TTC549 (cell line): ENCODE measurements around the gene GAPT.

ENCODE experiments used
- FAIRE-seq: peaks from 2 replicates; lab custom pipeline; 2012; peaks lifted over from hg19 to GRCh38; lab: Jason Lieb, UNC

The GAPT gene

GRCh38 chr5:58491216-58491892 is at the start of gene GAPT:
Gene GAPT, plus strand, starts transcription at chr5:58491435. Its CDS starts 3,102 bp downstream, at chr5:58494537.
- FAIRE-seq: no peak

DNA sequence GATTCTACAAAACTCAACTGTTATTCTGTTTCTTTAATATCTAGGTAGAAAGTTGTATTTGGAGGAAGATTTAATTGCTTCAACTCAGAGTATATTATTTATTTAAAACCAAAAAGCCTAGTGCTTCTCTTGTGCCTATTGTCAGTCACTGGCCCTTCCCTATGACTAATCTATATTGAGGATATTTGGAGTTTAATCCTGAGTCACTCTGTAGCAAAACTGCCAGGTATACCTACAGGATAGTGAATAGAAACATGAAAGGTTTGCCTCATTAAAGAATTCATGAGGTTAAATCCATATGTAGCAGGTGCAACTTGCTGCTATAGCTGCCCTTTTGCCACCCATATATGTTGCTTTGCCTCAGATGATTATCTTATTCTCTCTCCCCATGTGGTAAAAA is 46.4 kb upstream of the GAPT start:
- FAIRE-seq: no peak

DNA sequence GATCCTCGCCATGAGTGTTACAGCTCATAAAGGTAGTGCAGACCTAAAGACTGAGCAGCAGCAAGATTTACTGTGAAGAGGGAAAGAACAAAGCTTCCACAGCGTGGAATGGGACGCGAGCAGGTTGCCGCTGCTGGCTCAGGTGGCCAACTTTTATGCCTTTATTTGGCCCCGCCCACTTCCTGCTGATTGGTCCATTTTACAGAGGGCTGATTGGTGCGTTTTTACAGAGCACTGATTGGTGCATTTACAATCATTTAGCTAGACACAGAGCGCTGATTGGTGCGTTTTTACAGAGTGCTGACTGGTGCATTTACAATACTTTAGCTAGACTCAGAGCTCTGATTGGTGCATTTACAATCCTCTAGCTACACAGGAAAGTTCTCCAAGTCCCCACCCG is 45.2 kb upstream of the GAPT start:
- no peak for FAIRE-seq

DNA sequence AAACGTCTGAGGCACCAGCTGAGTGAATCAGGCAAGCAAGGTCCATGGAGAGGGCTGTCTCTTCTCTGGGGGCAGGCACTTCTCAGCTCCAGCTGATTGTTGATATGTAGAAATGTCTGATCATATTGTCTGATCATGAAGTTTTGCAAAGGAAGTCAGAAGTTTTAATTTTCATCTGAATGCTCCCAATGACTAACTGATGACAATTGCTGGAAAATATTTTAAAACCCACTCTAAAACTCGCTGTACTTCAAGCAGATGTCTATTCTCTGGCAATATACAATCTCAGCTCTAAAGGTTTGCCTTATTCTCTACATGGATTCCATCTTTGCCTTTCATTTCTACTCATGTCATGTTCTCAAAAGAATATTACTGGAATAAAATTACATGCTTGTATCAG is 44.0 kb upstream of the GAPT start:
- no peak for FAIRE-seq

DNA sequence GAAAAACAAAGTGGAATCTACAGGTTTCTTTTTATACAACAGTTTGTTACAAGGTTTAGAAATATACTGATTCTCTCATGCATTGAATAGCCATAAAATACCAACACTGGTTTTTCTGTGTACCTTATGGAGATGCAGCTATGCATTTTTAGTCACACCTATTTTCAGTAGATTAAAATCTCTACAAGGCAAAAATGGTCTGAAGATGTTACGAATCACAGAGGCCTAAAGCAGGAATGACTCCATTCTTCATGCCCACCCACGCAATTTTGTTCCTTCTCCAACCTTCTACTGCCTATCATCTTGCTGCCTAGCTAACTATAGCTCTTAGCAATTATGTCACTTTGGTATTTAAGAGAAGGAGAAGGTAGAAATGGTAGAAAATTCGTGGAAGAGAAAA is 41.2 kb upstream of the GAPT start:
- FAIRE-seq: no peak

DNA sequence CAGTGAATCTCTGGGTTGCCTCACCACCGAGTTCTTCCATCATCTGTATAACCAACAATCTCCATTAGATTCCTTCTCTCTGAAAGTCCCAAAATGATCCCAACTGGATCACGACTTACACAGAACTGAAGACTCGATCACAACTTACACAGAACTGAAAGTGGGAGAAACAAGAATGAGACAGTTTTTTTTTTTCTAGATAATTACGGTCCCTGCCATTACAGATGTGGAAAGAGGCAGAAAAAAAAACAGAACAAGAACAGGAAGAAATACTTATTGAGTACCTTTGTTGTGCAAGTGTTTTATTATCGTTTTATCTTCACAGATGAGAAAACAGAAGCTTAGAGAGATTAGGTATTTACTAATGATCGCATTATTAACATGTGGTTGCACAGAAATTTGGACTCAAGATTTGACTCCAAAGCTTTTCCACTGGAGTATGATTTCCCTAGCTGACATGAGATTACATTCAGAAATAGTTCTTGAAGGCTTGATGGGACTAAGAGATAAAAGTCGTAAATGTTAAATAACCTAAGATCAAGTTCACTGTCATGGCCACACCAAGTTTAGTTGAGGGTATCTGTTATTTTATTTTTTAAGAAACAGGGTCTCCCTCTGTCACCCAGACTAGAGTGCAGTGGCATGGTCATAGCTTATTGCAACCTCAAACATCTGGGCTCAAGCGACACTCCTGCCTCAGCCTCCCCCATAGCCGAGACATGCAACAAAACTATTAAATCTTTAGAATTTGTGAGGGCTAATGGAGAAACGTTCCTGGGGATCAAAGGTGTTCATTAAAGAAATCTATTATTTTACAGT is 40.2 kb upstream of the GAPT start:
- FAIRE-seq: no peak

GRCh38 chr5:58451732-58452565 is 39.3 kb upstream of the GAPT start:
- FAIRE-seq: no peak

DNA sequence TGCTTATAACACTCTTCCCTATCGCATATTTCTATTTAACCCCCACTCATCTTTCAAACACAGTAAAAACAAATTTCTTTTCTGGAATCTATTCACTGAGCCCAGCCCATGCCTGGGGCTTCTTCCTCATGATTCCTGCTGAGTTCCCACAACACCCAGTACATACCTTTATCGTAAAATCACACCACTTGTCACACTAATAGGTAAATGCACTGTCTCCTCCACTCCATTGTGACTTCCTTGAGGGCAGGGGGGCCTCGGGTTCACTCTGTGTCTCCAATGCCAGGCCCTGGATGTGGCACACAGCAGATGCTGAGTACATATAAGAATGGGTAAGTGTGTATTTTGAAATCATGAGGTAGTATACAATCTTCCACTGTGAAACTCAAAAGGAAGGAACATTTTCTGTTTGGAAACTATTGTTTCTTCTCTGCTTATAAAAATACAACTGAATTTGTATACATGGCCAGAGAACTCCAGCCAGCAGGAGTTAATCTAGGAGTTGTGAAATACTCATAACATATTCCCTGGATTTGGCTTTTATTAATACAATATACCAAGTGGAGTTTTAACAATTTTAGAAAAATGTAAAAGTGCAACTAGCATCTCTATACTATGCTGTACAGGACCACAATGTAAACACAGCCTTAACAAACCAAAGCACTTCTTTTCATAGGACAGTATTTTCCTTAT is 38.5 kb upstream of the GAPT start:
- no peak for FAIRE-seq

DNA sequence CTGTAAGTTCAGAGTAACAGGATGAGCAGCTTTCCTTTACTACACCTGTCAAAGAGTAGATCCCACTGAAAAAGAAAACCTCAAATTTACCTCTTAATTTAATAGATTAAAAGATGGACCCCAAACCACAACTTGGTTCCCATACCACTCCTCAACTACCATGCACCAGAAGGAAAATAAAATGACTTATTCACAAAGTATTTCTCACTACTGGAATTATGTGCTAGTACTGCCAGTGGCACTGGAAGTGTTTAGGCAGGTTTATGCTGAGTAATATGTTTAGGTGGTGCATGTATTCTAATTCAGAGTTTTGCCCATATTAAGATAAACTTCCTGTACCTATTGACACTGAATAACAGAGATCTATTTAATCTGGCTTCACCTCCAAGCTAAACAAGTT is 37.9 kb upstream of the GAPT start:
- FAIRE-seq: no peak

- FAIRE-seq: no peak
Observed at GRCh38 chr5:58454025-58454424, 37.2 kb upstream of the GAPT start.

DNA sequence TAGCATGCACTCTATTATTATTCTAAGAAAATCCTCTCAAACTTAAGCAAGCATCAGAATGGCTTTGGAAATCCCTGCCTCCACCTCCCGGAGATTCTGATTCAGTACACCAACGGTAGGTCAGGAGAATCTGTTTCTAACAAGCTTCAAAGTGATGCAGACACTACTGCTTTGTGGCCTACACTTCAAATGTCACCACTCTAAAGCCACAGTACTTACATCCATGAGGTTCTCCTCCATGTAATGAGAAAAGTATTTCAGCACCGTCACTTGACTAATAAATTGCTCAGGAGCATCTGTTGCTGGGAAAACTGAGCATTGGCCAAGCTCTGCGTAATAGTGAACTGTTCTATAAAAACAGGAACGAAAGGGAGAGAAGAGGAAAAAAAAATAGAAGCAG is 36.2 kb upstream of the GAPT start:
- no peak for FAIRE-seq

DNA sequence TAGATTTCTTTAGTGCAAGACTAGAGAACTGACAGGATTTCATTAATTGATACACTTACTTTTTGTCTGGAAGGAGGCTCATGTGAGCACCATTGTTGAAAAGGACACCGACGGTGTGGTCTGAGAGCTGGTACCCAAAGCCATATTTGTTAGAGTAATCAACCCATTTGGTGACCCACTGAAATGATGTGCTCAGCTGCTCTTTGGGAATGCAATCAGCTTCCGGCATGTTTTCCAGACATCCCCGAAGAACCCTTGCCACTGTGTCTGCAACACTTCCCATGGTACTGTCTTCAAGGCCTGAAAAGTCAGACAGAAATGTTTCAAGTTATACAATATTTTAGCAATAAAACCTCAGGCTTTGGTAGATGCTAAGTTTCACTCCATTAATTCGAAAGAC is 35.8 kb upstream of the GAPT start:
- no peak for FAIRE-seq

DNA sequence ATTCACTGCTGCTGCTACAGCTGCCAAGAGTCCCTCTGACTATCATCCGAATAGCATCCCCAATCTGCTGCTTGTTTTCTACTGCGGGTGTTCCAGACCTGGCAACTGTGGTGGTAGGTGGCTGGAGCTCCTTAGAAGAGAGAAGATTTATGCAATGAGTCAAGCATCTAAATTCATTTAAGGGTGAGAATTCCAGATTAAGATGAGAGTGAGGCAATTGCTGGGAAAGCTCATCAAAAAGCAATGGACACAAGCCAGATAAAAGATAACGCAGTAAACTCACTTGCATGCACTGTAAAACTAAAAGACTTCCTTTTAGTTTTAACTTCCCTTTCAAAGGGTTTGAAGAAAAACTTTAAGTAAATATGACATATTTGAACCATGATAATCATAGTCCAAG is 35.2 kb upstream of the GAPT start:
- no peak for FAIRE-seq

GRCh38 chr5:58456486-58456885 is 34.7 kb upstream of the GAPT start:
- FAIRE-seq: no peak

DNA sequence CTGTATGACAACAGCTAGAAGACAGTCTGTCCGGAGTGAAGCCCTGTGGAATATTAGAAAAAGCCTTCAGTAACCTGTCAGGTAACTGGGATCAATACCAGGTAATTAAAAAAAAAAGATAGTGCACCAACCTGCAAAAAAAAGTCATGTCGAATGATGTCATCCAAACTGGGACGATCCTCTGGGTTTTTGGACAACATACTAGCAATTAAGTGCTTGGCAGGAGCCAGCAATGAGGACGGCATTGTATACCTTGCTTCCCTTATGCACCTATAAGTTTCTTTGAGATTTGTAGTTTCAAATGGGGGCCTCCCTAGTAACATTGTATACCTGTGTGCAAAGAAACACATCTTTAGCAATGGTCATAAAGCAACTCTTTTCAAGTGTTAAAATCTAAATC is 34.2 kb upstream of the GAPT start:
- FAIRE-seq: no peak

GRCh38 chr5:58458141-58458742 is 33.0 kb upstream of the GAPT start:
- no peak for FAIRE-seq

DNA sequence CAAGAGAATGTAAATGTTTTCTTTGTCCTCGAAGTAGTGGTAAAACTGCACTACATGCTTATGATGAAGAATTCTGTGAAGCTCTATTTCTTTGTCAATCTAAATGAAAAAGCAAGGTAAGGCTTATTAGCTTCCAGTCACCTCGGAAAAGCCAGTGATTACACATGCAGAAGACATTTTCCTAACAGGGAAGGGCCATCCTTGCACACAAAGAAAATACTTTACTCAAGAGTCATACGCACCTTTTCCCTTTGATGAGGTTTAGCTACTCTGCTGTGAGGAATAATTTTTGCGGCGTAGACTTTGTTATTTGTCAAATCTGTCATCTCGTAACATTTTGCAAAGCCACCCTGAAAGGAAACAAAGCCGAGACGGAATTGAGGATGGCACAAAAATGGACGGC is 32.5 kb upstream of the GAPT start:
- FAIRE-seq: no peak

GRCh38 chr5:58459146-58460001 is 31.9 kb upstream of the GAPT start:
- no peak for FAIRE-seq

- no peak for FAIRE-seq
Observed at GRCh38 chr5:58460002-58460731, 31.1 kb upstream of the GAPT start, which contains the start of gene PLK2. Gene PLK2, minus strand, starts transcription at chr5:58460086. Its CDS starts 127 bp downstream, at chr5:58459959.

- peak; percentile 29 for FAIRE-seq
Observed at GRCh38 chr5:58460732-58461286, 30.4 kb upstream of the GAPT start.
